ENCODE measurements around the gene BCKDHB. TPM values are rescaled to one million over a fixed set of nuclear protein-coding genes. Genes with fewer than 3 reads are reported as not detected.

The BCKDHB gene
- total RNA-seq, 1 experiment from 2014 or later, result 29.7 TPM

GRCh38 chr6:80134065-80134464 is 27.6 kb downstream of the BCKDHB start:
- no peaks in the 10 kb centered on the region for H3K27me3 ChIP-seq (replicated peaks; ENCODE audit: control insufficient read depth, insufficient read depth, low read length)
- POLR2A ChIA-PET, result no interaction called here
- CTCF ChIA-PET, result no interaction called here
- no peak for DNase-seq
- BruUV-seq (replicated peaks), result no TSS peak
- H3K9me3 Mint-ChIP-seq (ENCODE audit: unreplicated experiment), result no peaks in the 10 kb centered on the region
- intact Hi-C loops (cut with micrococcal nuclease; ENCODE audit: unreplicated experiment), result loop anchor here (5.0 to 10.0 kb wide), 2 partner anchors 78 to 201 kb away; no protein-coding TSS in a partner anchor
- no peak overlapping the region for H3K27ac Mint-ChIP-seq (ENCODE audit: unreplicated experiment)
- H3K36me3 Mint-ChIP-seq (ENCODE audit: insufficient read depth, unreplicated experiment), result peaks cover 14% of the 10 kb centered on the region
- peaks cover 4% of the 10 kb centered on the region for H3K4me1 Mint-ChIP-seq (ENCODE audit: low read depth, unreplicated experiment)
- no peaks in the 10 kb centered on the region for H3K9me3 ChIP-seq
- H3K36me3 ChIP-seq (ENCODE audit: control insufficient read depth, insufficient read depth, low read length), result no peaks in the 10 kb centered on the region
- TF ChIP-seq CTCF (IDR thresholded peaks at IDR 0.05; ENCODE audit: insufficient read depth in 1 of 2, low read depth in 1 of 2, low read length in 1 of 2, severe bottlenecking in 1 of 2, unreplicated experiment in 1 of 2), result no peak
- H3K27me3 Mint-ChIP-seq (ENCODE audit: insufficient read depth, unreplicated experiment), result no peaks in the 10 kb centered on the region
- H3K4me1 ChIP-seq, result no peaks in the 10 kb centered on the region
- H3K4me3 Mint-ChIP-seq (ENCODE audit: unreplicated experiment), result no peak overlapping the region
- H3K4me3 ChIP-seq (ENCODE audit: low read depth, low read length), result no peak overlapping the region

GRCh38 chr6:80142586-80142985 is 36.1 kb downstream of the BCKDHB start:
- no peaks in the 10 kb centered on the region for H3K27me3 ChIP-seq (replicated peaks; ENCODE audit: control insufficient read depth, insufficient read depth, low read length)
- intact Hi-C loops (cut with micrococcal nuclease; ENCODE audit: unreplicated experiment), result no loop called here
- Mint-ChIP-seq H3K27me3 (ENCODE audit: insufficient read depth, unreplicated experiment) (no peaks in the 10 kb centered on the region), H3K4me3 (ENCODE audit: unreplicated experiment) (no peak overlapping the region), H3K4me1 (ENCODE audit: low read depth, unreplicated experiment) (no peaks in the 10 kb centered on the region), H3K27ac (ENCODE audit: unreplicated experiment) (no peak overlapping the region), H3K9me3 (ENCODE audit: unreplicated experiment) (no peaks in the 10 kb centered on the region), H3K36me3 (ENCODE audit: insufficient read depth, unreplicated experiment) (no peaks in the 10 kb centered on the region)
- H3K9me3 ChIP-seq, result no peaks in the 10 kb centered on the region
- ChIA-PET CTCF (no interaction called here), POLR2A (no interaction called here)
- H3K4me3 ChIP-seq (ENCODE audit: low read depth, low read length), result no peak overlapping the region
- BruUV-seq (replicated peaks), result no TSS peak
- no peak for TF ChIP-seq CTCF (IDR thresholded peaks at IDR 0.05; ENCODE audit: insufficient read depth in 1 of 2, low read depth in 1 of 2, low read length in 1 of 2, severe bottlenecking in 1 of 2, unreplicated experiment in 1 of 2)
- H3K36me3 ChIP-seq (ENCODE audit: control insufficient read depth, insufficient read depth, low read length), result no peaks in the 10 kb centered on the region; the same call in none of the 2 replicates
- DNase-seq, result no peak
- H3K4me1 ChIP-seq, result no peaks in the 10 kb centered on the region

- Mint-ChIP-seq H3K4me1 (ENCODE audit: low read depth, unreplicated experiment) (no peaks in the 10 kb centered on the region), H3K27ac (ENCODE audit: unreplicated experiment) (no peak overlapping the region), H3K9me3 (ENCODE audit: unreplicated experiment) (no peaks in the 10 kb centered on the region), H3K36me3 (ENCODE audit: insufficient read depth, unreplicated experiment) (no peaks in the 10 kb centered on the region), H3K27me3 (ENCODE audit: insufficient read depth, unreplicated experiment) (no peaks in the 10 kb centered on the region), H3K4me3 (ENCODE audit: unreplicated experiment) (no peak overlapping the region)
- BruUV-seq (replicated peaks), result no TSS peak
- TF ChIP-seq CTCF (IDR thresholded peaks at IDR 0.05; ENCODE audit: insufficient read depth in 1 of 2, low read depth in 1 of 2, low read length in 1 of 2, severe bottlenecking in 1 of 2, unreplicated experiment in 1 of 2), result no peak
- no peaks in the 10 kb centered on the region for H3K27me3 ChIP-seq (replicated peaks; ENCODE audit: control insufficient read depth, insufficient read depth, low read length)
- no peak for DNase-seq
- H3K4me1 ChIP-seq, result no peaks in the 10 kb centered on the region
- intact Hi-C loops (cut with micrococcal nuclease; ENCODE audit: unreplicated experiment), result no loop called here
- no peaks in the 10 kb centered on the region; the same call in none of the 2 replicates for H3K36me3 ChIP-seq (ENCODE audit: control insufficient read depth, insufficient read depth, low read length)
- H3K4me3 ChIP-seq (ENCODE audit: low read depth, low read length), result no peak overlapping the region
- CTCF ChIA-PET, result no interaction called here
- POLR2A ChIA-PET, result no interaction called here
- no peaks in the 10 kb centered on the region for H3K9me3 ChIP-seq
Observed at GRCh38 chr6:80143419-80143937, 37.0 kb downstream of the BCKDHB start.

All from Caco-2 (cell line).